KOPT-K1 (cell line): Measurements from ENCODE around the gene RBBP7.

Experiments
- H3K27ac ChIP-seq: fragments of 200-600 bp; sonication (generic); 2 replicates; pipeline ENCODE4 v1.5.1; 2016; ENCODE audit warnings: antibody characterized with exemption, mild to moderate bottlenecking, low read depth, low read length; ENCODE audit not compliant: poor library complexity, severe bottlenecking
- H3K36me3 ChIP-seq: fragments of 200-600 bp; sonication (generic); 2 replicates; pipeline ENCODE4 v1.5.1; 2017; ENCODE audit warnings: antibody characterized with exemption, mild to moderate bottlenecking, low read length, moderate library complexity; ENCODE audit not compliant: insufficient read depth
- H3K9me3 ChIP-seq: fragments of 200-600 bp; sonication (generic); 2 replicates; pipeline ENCODE4 v1.5.1; 2017; ENCODE audit warnings: antibody characterized with exemption, low read length, mild to moderate bottlenecking; ENCODE audit not compliant: insufficient read depth, poor library complexity, severe bottlenecking

RBBP7 gene

DNA sequence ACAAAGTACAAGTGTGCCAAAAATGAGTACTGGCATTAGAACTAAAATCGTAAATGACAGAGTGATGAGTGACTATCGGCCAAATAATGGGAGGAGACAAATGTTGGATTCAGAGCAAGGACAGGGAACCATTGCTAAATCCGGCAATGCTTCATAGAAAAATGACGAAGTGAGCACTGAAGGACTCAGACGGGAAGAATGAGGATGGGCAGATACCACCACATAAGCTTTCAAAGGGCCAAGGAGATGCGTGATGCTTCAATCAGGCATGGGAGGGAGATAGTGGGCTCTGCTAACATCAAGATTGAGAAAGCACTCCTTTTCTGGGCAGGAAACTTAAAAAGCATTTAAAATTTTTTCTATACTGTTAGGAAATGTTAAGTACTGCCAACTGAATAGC, 21.6 kb downstream of the RBBP7 start:
- Histone ChIP-seq H3K9me3 (no peaks in the 10 kb centered on the region), H3K27ac (no peak overlapping the region), H3K36me3 (peaks cover 100% of the 10 kb centered on the region)

DNA sequence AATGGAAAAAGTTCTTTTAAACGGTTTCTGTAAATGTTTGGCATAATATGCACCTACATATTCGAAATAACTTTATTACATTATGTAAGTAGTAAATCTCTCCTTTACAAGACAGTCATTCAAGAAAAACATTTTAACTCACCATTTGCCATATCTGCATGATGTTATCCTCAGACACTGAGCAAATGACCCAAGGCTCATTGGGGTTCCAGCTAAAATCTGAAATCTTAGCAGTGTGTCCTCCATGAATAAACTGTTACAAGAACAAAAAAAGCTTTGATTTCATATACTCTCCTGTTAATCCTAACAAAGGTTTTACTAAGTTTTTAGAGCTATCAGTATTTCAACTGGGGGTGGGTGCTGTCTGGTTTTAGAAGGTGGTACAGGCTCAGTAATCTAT, 24.5 kb downstream of the RBBP7 start:
- H3K27ac ChIP-seq = no peak overlapping the region
- peaks cover 99% of the 10 kb centered on the region for H3K36me3 ChIP-seq
- H3K9me3 ChIP-seq = no peaks in the 10 kb centered on the region

DNA sequence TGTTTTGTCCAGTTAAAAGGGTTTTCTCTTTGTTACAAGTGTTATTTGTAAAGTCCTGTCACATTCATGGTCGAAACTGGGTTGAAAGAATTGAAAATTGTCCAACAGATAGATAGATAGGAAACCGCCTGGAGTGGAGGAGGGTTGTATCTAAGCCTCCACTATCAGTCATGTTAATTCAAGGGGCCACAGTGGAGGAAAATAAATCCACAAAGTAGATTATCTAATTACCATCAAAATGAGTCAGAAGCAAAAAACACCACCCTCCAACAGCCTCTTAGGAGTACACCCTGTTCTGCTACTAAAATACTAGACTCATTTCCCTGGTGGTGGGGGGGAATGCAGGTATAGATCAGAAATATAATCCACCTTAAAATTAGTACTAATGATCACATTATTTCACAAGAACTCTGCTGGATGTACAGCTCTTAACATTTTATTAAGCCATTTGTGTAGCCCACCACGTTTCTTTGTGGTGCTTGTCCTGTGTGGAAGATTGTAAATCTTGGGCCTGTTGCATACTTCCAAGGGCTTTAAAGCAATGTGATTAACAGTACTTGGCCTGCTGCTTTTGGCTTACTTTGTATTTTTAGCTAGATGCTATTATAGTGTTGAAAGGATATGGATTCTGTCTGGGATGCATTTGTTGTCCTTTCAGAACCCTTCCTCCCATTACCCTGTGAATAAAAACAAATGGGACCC, 26.8 kb downstream of the RBBP7 start:
- no peaks in the 10 kb centered on the region for H3K9me3 ChIP-seq
- H3K27ac ChIP-seq = no peak overlapping the region
- peaks cover 99% of the 10 kb centered on the region for H3K36me3 ChIP-seq

DNA sequence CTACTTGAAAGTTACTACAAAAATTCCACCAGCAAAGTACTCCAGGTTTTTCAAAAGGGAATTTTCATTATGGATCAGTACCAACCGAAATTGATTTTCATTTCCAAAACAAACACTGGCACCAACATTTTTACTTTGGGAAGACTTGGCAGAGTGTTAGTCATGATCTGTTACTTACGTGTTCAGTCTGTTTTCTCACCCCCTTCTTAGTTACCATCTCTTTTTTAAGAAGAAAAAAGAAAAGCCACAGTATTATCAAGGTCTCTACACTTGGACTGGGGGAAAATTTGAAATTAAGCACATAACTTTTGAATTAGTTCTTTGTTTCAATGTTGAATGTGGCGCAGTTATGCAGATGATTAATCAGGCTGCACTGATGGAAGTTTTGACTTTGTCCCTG, 27.5 kb downstream of the RBBP7 start:
- peaks cover 99% of the 10 kb centered on the region for H3K36me3 ChIP-seq
- no peaks in the 10 kb centered on the region for H3K9me3 ChIP-seq
- H3K27ac ChIP-seq = no peak overlapping the region

DNA sequence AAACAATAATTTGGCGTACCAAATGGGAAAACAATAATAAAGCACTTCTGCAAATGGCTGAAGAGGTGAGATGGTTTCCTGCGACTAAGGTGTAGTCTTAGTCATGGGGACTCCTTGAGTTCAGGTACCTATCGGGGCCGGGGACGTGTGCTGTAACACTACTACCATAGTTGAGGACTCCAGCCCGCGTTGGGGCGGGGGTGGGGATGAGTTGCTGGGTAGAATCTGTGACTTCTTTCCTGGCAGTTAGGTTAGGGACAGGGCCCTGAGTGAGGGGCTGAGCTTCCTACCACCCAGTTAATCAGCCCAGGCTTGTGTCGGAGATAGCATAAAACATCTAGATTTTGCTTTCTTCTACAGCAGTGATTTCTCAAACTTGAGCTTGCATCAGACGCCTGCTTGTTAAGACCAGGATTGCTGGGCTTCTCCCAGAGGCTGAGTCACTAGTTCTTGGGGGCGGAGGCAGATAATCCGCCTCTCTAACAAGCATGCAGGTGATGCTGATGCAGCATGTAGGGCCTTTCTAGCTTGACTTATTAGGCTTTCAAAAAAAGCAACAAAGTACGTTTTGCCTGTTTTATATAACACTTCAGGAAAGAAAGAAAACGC, 30.2 kb downstream of the RBBP7 start:
- peaks cover 99% of the 10 kb centered on the region for H3K36me3 ChIP-seq
- H3K27ac ChIP-seq = no peak overlapping the region
- H3K9me3 ChIP-seq = no peaks in the 10 kb centered on the region

DNA sequence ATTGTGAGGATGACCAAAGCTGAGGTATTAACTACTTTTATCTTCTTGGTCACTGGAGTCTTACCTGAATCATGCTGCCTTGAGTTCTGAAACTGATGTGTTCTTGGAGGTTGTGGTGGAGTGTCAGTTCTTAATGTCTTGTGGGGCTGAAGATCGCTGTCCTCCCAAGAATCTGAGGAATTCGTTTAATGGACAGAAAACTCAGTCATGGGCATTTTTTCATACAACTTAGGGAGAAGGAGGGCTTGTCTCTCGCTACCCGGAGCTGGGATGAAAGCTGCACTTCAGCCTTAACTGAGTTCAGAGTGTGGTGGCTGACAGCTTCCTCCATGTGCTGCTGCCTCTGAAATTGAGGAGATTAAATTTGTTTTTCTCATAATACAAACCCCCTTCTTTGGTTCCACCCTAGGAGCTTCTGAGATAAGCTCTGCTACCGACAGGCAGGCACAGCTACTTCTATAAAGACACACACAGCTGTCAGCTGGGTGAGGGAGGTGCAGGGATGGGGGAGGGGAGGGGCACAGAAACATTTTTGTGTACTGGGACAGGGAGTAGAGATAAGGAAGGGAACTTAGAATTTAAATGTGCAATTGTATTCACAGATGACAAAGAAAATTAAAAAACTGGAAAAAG, 30.8 kb downstream of the RBBP7 start:
- no peak overlapping the region for H3K27ac ChIP-seq
- H3K36me3 ChIP-seq = peaks cover 99% of the 10 kb centered on the region
- no peaks in the 10 kb centered on the region for H3K9me3 ChIP-seq

DNA sequence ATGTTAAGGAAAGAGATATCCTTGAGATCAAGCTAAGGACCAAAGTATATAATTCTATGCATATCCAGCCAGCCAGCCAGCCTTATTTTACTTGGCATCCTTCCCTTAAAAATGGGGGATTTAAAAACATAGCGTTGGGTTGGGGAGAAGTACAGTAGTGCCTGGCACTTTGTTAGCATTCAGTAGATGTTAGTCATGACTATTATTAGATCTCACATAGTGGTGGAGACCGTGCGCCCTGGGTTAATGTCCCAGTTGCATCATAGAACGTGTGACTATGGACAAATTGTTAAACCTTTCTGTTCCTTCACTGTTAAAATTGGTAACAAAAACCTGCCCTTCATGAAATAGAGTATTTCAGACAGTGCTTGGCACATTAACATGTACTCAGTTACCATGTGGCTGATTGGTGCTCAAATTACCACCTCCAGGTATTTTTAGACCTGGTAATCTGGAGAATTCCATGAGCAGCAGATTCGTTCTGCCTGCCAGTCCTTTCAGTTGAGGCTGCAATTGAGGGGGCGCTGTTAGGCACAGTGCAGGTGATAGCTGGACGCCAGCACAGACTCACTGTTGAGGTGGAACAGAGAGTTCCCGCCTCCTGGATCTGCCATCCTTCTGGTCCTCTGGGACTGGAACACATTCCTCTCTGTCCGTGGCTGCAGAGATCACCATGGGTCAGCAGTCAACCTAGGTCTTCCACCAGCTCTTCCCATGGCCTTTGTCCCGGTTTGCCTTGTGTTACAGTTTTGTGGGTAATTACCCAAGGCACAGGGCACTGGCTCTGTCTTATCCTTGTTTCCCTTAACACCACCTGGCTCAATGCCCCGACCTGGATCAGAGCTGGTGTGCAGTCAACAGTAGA, 31.7 kb downstream of the RBBP7 start:
- Histone ChIP-seq H3K27ac (no peak overlapping the region), H3K9me3 (no peaks in the 10 kb centered on the region), H3K36me3 (peaks cover 99% of the 10 kb centered on the region)

DNA sequence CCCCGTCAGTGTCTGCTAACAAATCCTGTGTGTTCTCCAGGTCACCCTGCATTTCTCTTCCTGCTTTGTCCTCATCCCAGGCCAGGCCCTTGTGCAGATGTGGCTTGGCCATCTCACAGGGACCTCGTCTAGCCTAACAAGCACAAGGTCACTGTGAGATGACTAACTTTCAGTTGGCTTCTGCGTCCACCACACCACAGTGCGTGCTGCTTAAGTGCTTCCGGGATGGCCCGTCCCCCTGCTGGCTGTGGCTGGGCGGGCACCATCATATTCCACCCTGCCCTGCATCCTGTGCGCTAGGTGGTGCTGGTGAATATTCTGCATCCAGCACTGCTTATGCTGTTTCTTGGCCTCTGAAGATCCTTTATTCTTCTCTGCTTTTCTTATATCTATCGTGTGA, 33.8 kb downstream of the RBBP7 start:
- Histone ChIP-seq H3K36me3 (peaks cover 99% of the 10 kb centered on the region), H3K9me3 (no peaks in the 10 kb centered on the region), H3K27ac (no peak overlapping the region)

DNA sequence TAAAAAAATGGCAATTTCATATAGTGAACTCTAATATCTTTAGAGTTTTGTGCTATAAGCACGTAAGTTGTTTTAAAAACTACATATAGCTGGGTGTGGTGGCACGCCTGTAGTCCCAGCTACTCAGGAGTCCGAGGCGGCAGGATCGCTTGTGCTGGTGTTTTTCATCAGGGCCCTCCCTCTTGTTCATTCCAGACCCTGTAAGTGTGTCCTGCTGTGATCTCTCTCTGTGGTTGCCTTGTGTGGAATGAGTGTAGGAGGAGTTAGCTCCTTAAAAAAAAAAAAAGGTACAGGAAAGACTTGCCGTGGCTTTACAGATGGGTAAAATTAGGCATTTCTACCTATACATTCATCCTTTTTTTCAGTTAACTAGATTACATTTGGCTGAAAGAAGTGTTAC, 35.4 kb downstream of the RBBP7 start:
- Histone ChIP-seq H3K9me3 (no peaks in the 10 kb centered on the region), H3K27ac (no peak overlapping the region), H3K36me3 (peaks cover 99% of the 10 kb centered on the region)

DNA sequence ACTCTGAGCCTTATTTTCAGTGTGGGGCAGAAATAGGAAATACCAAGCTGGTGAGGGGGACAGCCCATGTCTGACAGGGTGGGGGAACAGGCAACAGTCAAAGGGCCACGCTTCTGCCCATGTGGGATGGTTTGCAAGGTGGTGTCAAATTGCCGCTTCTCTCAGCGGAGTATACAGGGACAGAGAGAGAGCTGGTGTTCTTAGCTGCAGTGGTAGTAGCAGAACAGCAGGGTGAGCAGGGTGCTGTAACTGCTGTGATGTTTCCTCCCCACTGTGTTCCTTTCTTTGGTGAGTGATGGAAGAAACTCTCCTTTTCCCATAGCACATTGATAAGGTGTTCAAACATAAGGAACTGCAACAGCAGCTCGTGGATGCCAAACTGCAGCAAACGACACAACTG, 37.9 kb downstream of the RBBP7 start:
- no peak overlapping the region for H3K27ac ChIP-seq
- H3K36me3 ChIP-seq = peaks cover 96% of the 10 kb centered on the region
- no peaks in the 10 kb centered on the region for H3K9me3 ChIP-seq

DNA sequence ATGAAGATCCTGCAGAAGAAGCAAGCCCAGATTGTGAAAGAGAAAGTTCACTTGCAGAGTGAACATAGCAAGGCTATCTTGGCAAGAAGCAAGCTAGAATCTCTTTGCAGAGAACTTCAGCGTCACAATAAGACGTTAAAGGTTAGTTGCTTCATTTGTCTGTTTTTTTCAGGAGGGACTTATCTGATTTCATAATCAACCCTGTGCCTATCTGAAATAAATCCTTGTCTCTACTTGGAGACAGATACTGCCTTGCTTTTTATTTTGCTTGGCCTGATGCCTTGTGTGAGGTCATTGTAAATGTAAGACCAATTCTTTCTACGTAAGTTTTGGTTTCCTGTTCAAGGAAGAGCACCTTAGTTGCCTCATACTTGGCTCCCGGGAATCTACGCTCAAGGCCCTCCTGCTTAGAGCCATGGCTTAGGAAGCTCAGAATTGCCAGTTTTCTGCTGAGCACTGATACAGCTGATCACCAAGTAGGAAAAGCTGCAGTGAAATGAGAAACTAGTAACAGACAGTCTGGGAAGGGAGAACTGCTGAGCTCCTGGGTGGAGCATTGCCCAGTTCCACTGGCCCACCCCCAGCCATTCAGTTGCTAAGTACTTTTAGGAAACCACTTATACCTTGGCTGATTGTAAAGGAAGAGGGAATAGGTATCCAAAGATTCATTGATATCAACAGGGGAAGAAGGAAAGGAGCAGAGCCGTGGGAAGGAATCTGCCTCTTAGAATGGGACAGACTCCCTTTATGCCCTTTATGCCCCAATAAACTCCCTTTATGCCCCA, 41.8 kb downstream of the RBBP7 start:
- no peaks in the 10 kb centered on the region for H3K9me3 ChIP-seq
- peaks cover 83% of the 10 kb centered on the region for H3K36me3 ChIP-seq
- no peak overlapping the region for H3K27ac ChIP-seq

DNA sequence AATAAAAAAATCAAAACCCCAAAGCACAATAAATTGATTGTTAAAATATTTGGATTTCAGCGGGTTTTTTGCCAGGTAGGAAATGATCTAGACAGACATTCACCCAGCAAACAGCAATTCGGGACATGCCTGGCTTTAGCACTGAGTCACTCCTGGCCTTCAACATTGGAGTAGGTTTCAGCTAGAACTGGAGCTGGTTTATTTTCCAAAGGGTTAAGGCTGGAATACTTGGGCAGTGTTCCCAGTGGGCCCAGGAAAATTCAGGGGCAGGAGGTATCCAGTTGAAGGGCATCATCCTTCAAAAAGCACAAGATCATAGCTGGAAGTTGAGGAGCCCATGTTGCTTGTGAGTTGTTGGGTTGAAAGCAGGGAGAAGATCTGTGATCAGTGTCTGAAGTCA, 42.9 kb downstream of the RBBP7 start:
- H3K36me3 ChIP-seq = peaks cover 83% of the 10 kb centered on the region
- H3K27ac ChIP-seq = no peak overlapping the region
- H3K9me3 ChIP-seq = no peaks in the 10 kb centered on the region

DNA sequence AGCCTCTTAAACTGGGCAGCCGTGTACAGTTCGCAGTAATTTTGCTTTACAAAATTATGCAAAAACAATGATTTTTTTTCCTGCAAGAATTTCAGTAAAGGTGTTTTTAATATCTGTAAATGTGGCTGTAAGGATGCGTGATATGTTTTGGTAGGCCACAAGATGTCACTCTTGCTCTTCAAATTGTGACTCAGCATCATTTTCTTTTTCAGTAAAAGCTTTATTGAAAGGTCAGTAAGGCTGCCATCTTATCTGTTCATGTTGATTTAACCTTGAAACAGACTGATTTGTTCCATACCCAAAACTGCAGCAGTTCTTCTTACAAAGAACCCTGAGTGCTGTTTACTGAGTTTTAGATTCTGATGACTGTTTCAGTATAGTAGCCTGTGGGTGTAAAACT, 44.0 kb downstream of the RBBP7 start:
- H3K27ac ChIP-seq = no peak overlapping the region
- H3K36me3 ChIP-seq = peaks cover 79% of the 10 kb centered on the region
- no peaks in the 10 kb centered on the region for H3K9me3 ChIP-seq

DNA sequence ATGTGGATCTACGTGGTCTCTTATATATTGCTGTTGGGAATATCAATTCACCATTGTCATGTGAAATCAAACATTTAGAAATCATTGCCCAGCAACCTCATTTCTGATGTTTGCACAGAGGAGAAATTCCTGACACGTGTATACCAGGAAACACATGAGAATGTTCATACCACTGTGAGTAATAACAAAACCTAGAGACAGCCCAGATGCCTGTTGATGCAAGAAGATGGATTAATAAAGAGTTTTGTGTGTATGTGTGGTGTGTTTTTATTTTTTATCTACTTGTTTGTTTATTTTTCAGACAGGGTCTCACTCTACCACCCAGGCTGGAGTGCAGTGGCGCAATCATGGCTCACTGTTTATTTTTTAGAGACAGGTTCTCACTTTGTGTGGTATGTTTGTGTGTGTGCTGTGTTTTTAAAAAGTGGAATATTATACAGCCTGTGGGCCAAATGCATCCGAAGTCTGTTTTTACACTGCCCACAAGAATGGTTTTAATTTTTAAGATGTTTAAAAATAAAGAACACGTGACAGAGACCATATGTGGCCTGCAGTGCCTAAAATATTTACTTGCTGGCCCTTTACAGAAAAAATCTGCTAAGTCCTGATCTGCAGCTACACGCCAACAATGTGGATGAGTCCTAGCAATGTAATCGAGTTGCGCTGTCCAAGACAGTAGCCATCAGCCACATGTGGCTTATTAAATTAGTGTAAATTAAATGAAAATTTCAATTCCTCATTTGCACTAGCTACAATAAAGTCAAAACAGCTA, 44.7 kb downstream of the RBBP7 start:
- H3K9me3 ChIP-seq = no peaks in the 10 kb centered on the region
- peaks cover 76% of the 10 kb centered on the region for H3K36me3 ChIP-seq
- H3K27ac ChIP-seq = no peak overlapping the region
